ENCODE data around the gene ARR3. TPM values are rescaled to one million over a fixed set of nuclear protein-coding genes. Genes with fewer than 3 reads are reported as not detected.

The ARR3 gene
- total RNA-seq, 1 donor from 2014 or later = not detected

DNA sequence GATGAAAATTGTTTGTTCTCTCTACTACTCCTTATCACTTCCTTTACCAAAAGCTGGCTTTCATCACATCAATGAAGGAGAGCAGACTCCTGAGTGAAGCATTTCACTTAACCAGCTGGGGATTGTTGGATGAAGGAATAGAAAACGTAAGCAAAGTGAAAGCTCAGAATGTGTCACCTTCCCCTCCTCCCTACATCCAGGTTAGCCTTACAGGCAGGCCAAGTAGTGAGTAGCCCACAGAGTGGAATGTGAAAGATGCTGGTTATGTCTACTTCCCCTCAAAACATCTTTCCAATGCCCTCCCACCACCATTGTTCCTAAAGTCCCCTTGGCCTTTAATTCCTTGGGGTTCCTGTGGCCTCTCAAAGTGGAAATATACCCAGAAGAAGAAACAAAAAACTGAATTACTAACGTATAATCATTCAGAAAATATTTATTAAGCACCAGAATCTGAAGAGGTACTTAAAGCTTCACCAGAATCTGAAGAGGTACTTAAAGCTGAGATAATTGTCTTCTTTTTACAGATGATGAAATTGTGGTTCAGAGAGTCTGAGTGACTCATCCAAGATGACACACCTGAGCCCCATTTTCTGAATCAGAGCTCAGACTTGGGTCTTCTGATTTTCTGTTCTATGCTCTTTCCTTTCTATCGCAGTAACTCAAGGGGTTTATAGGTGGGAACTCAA, 14.6 kb upstream of the ARR3 start:
- TF ChIP-seq, protein P1, sequence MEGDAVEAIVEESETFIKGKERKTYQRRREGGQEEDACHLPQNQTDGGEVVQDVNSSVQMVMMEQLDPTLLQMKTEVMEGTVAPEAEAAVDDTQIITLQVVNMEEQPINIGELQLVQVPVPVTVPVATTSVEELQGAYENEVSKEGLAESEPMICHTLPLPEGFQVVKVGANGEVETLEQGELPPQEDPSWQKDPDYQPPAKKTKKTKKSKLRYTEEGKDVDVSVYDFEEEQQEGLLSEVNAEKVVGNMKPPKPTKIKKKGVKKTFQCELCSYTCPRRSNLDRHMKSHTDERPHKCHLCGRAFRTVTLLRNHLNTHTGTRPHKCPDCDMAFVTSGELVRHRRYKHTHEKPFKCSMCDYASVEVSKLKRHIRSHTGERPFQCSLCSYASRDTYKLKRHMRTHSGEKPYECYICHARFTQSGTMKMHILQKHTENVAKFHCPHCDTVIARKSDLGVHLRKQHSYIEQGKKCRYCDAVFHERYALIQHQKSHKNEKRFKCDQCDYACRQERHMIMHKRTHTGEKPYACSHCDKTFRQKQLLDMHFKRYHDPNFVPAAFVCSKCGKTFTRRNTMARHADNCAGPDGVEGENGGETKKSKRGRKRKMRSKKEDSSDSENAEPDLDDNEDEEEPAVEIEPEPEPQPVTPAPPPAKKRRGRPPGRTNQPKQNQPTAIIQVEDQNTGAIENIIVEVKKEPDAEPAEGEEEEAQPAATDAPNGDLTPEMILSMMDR (IDR thresholded peaks at IDR 0.05; ENCODE audit: insufficient read depth, low read length, poor library complexity, severe bottlenecking) = no peak
- DNase-seq (ENCODE audit: low read depth) = no peak
- no peaks in the 10 kb centered on the region for H3K27me3 ChIP-seq (ENCODE audit: control insufficient read depth, insufficient read depth, low read length)
- no peak overlapping the region for H3K4me3 ChIP-seq (ENCODE audit: low read depth, low read length)
- no peaks in the 10 kb centered on the region for H3K36me3 ChIP-seq (ENCODE audit: control insufficient read depth, insufficient read depth, low read length)

DNA sequence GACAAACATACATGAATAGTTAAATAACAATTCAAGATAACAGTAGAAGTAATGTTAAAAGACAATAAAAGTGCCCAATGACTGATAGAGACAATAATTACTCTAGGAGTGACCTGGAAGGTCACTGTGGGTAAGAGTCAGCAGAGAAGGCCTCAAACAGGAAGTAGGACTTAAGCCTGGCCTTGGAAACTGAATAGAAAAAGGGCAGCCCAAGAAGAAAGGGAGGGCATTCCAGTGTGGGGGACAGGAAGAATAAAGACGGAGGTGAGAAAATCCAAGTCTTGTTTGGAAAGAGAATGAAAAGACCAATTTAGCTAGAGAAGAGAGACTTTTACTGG, 14.1 kb upstream of the ARR3 start:
- Histone ChIP-seq H3K27me3 (ENCODE audit: control insufficient read depth, insufficient read depth, low read length) (no peaks in the 10 kb centered on the region), H3K36me3 (ENCODE audit: control insufficient read depth, insufficient read depth, low read length) (no peaks in the 10 kb centered on the region), H3K4me3 (ENCODE audit: low read depth, low read length) (no peak overlapping the region)
- TF ChIP-seq, protein P1 (IDR thresholded peaks at IDR 0.05; ENCODE audit: insufficient read depth, low read length, poor library complexity, severe bottlenecking) = no peak
- DNase-seq (ENCODE audit: low read depth) = no peak

DNA sequence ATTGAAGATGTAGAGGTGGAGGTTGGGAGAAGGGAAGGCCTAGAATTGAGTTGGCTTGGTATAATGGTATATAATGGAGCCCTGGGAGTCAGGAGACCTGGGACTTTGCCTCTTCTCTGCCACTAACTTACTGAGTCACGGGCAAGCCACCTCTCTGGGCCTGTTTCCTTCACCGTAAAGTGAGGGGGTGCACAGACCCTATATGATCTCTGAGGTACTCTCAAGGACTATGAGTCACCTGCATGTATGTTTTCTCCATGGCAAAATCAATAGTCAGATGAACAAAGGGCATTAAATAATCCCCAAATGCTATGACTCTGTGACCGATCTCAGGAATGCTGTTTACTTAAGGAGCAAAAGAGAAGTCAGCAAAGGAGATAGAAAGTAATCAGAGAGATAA, 13.2 kb upstream of the ARR3 start:
- Histone ChIP-seq H3K4me3 (ENCODE audit: low read depth, low read length) (no peak overlapping the region), H3K27me3 (ENCODE audit: control insufficient read depth, insufficient read depth, low read length) (no peaks in the 10 kb centered on the region), H3K36me3 (ENCODE audit: control insufficient read depth, insufficient read depth, low read length) (no peaks in the 10 kb centered on the region)
- no peak for DNase-seq (ENCODE audit: low read depth)
- TF ChIP-seq, protein P1 (IDR thresholded peaks at IDR 0.05; ENCODE audit: insufficient read depth, low read length, poor library complexity, severe bottlenecking) = no peak

DNA sequence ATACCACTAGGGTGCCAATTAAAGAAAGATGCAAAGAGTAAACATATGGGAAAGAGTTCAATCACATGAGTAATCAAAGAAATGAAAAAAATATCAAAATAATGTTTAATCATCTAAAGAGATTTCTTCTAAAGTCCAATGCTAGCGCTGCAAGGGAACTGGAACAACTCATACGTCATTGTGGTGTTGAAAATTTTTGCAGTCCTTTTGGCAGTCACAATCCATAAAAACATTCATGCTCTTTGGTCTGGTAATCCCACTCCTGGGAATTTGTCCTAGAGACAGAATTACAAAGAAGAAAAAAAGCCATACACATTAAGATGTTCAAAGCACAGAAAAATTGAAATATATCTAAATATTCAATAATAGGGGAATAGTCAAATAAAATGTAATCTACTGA, 12.7 kb upstream of the ARR3 start:
- H3K4me3 ChIP-seq (ENCODE audit: low read depth, low read length) = no peak overlapping the region
- TF ChIP-seq, protein P1 (IDR thresholded peaks at IDR 0.05; ENCODE audit: insufficient read depth, low read length, poor library complexity, severe bottlenecking) = no peak
- H3K27me3 ChIP-seq (ENCODE audit: control insufficient read depth, insufficient read depth, low read length) = no peaks in the 10 kb centered on the region
- H3K36me3 ChIP-seq (ENCODE audit: control insufficient read depth, insufficient read depth, low read length) = no peaks in the 10 kb centered on the region
- DNase-seq (ENCODE audit: low read depth) = no peak

DNA sequence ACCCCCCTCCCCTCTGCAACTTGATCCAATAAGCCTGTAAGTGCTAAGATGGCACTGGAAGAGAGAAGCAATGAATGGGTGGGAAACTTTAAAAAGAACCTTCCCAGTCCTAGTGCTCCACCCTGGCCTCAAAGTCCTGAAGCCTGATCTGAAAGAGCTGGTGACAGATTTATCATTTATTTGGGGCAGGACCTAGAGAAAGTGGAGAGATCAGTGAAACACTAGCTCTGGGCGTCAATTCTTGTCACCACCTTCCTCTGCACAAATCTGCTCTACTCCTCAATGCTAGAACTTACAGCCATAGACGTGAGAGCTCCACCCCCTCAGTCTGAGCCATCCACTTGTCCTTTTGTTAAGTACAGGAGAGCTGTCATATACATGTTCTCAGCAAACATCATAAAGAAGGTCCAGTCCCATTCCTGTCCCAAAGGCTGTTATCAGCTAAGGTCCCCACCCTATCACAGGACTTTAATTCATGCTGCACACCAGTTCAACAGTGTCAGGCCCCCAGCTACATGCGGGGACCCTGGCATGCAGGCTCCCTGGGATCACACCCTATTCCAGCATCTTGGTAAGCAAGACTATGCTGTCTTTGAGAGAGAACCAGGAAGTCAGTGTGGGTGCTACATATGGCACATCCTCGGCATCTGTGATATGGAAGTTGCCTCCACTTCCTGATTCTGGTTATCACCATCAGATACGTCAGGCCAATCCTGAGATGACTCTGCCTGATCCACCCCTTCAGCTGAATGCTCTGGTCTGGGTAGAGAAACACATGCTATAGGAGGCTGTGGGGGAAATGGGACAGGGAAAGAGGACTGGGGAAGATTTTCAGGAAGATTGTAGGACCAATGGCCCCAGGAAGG, 10.5 kb upstream of the ARR3 start:
- Histone ChIP-seq H3K36me3 (ENCODE audit: control insufficient read depth, insufficient read depth, low read length) (no peaks in the 10 kb centered on the region), H3K4me3 (ENCODE audit: low read depth, low read length) (no peak overlapping the region), H3K27me3 (ENCODE audit: control insufficient read depth, insufficient read depth, low read length) (no peaks in the 10 kb centered on the region)
- no peak for DNase-seq (ENCODE audit: low read depth)
- TF ChIP-seq, protein P1 (IDR thresholded peaks at IDR 0.05; ENCODE audit: insufficient read depth, low read length, poor library complexity, severe bottlenecking) = no peak
